HepG2 (cell line): ENCODE data around the gene LCE2A. TPM values are rescaled to one million over a fixed set of nuclear protein-coding genes. Genes with fewer than 3 reads are reported as not detected.

Experiments used
- AGO2 ChIP-seq: fragments of 200-400 bp; formaldehyde crosslinking; optimal IDR thresholded peaks from 2 replicates; pipeline ENCODE3; 2017; ENCODE audit warnings: mild to moderate bottlenecking, low read depth, low read length, moderate library complexity
- ATRX ChIP-seq: sonication (generic); formaldehyde crosslinking; IDR thresholded peaks from 2 replicates; pipeline ENCODE4 v1.4.0; 2020; ENCODE audit warnings: missing genetic modification reagents, borderline replicate concordance
- GABPB1 ChIP-seq: IDR thresholded peaks from 2 replicates; pipeline ENCODE4 v1.6.1; 2016; ENCODE audit warnings: mild to moderate bottlenecking, missing genetic modification reagents, moderate library complexity, missing compliant biosample characterization
- KDM5A ChIP-seq: fragments of 200-600 bp; sonication (generic); IDR thresholded peaks from 2 replicates; pipeline ENCODE4 v1.7.0; 2018; ENCODE audit warnings: antibody characterized with exemption, mild to moderate bottlenecking, low read length, borderline replicate concordance
- KLF13 ChIP-seq: sonication (generic); formaldehyde crosslinking; IDR thresholded peaks from 2 replicates; pipeline ENCODE4 v1.4.0; 2020; ENCODE audit warnings: mild to moderate bottlenecking, missing genetic modification reagents
- NFIC ChIP-seq: IDR thresholded peaks from 2 replicates; pipeline ENCODE4 v1.6.1; 2012; ENCODE audit warnings: mild to moderate bottlenecking, low read length, inconsistent platforms
- TCF12 ChIP-seq, 2 experiments: fragments of 450-650 bp in 1 of 2; sonication (generic) in 1 of 2; formaldehyde crosslinking in 1 of 2; IDR thresholded peaks; 2 replicates each; pipeline versions ENCODE4 v1.6.1 to v1.8.0; 2017 to 2022; ENCODE audit warnings: antibody characterized with exemption in 1 of 2, mild to moderate bottlenecking in 1 of 2, missing genetic modification reagents in 1 of 2, moderate library complexity in 1 of 2
- YEATS2 ChIP-seq: sonication (generic); formaldehyde crosslinking; IDR thresholded peaks from 2 replicates; pipeline ENCODE4 v1.4.0; 2020; ENCODE audit warnings: missing genetic modification reagents, borderline replicate concordance
- ZNF264 ChIP-seq: sonication (generic); formaldehyde crosslinking; IDR thresholded peaks from 2 replicates; pipeline ENCODE4 v1.4.0; 2020; ENCODE audit warnings: missing genetic modification reagents
- ZNF713 ChIP-seq: sonication (generic); formaldehyde crosslinking; IDR thresholded peaks from 2 replicates; pipeline ENCODE4 v1.4.0; 2020; ENCODE audit warnings: mild to moderate bottlenecking, missing genetic modification reagents
- polyA plus RNA-seq, 8 experiments: library from polyadenylated mRNA; depleted of rRNA in 3 of 8; stranded (reverse) in 7 of 8; unstranded in 1 of 8; fragments of >200 nt; fragmentation: Illumina TruSeq in 4 of 8; extraction: Trizol in 4 of 8; gene quantifications; 2 replicates each; pipeline versions ENCODE4 v1.2.1 to v1.2.3, GENCODE V29; 2011 to 2016; ENCODE audit warnings: low read depth in 4 of 8, missing spikeins in 1 of 8, mixed read lengths in 1 of 8; ENCODE audit not compliant: insufficient read depth in 1 of 8
- total RNA-seq, 5 experiments: library from RNA; depleted of rRNA; stranded (reverse); fragments of >200 nt; fragmentation: Illumina TruSeq; extraction: Trizol; gene quantifications; 2 replicates each; pipeline ENCODE4 v1.2.3, GENCODE V29; 2016; ENCODE audit warnings: low read depth in 1 of 5
- TF ChIP-seq, protein P1 (sequence below): sonication (generic); formaldehyde crosslinking; IDR thresholded peaks from 2 replicates; pipeline ENCODE4 v1.4.0; 2020; ENCODE audit warnings: mild to moderate bottlenecking, missing genetic modification reagents
- TF ChIP-seq, protein P2 (sequence below): sonication (generic); formaldehyde crosslinking; IDR thresholded peaks from 2 replicates; pipeline ENCODE4 v1.4.0; 2020; ENCODE audit warnings: mild to moderate bottlenecking, missing genetic modification reagents
- TF ChIP-seq, protein P3 (sequence below): sonication (generic); formaldehyde crosslinking; IDR thresholded peaks from 2 replicates; pipeline ENCODE4 v1.5.1; 2020; ENCODE audit warnings: mild to moderate bottlenecking, moderate library complexity, missing genetic modification reagents
- TF ChIP-seq, protein P4 (sequence below): sonication (generic); formaldehyde crosslinking; IDR thresholded peaks from 2 replicates; pipeline ENCODE4 v1.5.0; 2020; ENCODE audit warnings: mild to moderate bottlenecking, low read depth, missing genetic modification reagents, borderline replicate concordance
- TF ChIP-seq, protein P5 (sequence below): sonication (generic); formaldehyde crosslinking; IDR thresholded peaks from 2 replicates; pipeline ENCODE4 v1.5.0; 2020; ENCODE audit warnings: mild to moderate bottlenecking, missing genetic modification reagents
- TF ChIP-seq, protein P6 (sequence below): IDR thresholded peaks from 2 replicates; pipeline ENCODE4 v1.6.1; 2016; ENCODE audit warnings: low read depth, control low read depth

Gene LCE2A
- total and polyA plus RNA-seq, 2 of the 13 experiments (the other 11 are each of a cell fraction or from before 2014, with no cell fraction given): not detected

DNA sequence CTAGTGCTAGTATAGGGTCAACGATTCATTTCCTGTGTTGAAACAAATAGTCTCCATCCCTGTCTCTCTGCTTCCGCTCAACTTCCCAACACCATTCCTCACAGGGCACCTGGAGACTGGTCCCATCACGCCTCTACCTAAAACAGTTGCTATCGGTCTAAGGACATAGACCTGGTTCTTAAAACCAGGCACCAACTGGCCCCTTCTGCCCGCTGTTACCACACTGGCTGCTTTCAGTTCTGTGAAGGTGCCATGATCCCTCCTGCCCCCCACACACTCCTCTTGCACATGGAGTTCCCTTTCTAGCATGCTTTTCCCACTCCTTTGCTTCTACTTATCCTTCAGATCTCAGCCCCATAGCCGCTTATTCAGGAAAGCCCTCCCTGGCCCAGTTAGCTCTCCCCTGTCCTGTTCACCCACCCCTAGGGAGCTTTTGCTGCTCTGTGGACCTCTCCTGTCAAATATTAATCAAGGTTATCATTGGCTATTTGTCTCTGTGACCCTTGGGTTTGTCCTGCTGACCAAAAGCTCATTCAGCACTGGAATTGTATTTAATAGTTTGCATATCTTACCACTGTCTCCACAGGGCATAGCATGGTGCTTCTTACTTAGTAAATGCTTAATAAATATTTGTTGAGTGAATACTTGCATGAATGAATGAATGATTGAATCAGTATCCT, 47.8 kb downstream of the LCE2A start (continued):
- TF ChIP-seq AGO2: no peak
- no peak for TF ChIP-seq NFIC
- TF ChIP-seq, protein P1, sequence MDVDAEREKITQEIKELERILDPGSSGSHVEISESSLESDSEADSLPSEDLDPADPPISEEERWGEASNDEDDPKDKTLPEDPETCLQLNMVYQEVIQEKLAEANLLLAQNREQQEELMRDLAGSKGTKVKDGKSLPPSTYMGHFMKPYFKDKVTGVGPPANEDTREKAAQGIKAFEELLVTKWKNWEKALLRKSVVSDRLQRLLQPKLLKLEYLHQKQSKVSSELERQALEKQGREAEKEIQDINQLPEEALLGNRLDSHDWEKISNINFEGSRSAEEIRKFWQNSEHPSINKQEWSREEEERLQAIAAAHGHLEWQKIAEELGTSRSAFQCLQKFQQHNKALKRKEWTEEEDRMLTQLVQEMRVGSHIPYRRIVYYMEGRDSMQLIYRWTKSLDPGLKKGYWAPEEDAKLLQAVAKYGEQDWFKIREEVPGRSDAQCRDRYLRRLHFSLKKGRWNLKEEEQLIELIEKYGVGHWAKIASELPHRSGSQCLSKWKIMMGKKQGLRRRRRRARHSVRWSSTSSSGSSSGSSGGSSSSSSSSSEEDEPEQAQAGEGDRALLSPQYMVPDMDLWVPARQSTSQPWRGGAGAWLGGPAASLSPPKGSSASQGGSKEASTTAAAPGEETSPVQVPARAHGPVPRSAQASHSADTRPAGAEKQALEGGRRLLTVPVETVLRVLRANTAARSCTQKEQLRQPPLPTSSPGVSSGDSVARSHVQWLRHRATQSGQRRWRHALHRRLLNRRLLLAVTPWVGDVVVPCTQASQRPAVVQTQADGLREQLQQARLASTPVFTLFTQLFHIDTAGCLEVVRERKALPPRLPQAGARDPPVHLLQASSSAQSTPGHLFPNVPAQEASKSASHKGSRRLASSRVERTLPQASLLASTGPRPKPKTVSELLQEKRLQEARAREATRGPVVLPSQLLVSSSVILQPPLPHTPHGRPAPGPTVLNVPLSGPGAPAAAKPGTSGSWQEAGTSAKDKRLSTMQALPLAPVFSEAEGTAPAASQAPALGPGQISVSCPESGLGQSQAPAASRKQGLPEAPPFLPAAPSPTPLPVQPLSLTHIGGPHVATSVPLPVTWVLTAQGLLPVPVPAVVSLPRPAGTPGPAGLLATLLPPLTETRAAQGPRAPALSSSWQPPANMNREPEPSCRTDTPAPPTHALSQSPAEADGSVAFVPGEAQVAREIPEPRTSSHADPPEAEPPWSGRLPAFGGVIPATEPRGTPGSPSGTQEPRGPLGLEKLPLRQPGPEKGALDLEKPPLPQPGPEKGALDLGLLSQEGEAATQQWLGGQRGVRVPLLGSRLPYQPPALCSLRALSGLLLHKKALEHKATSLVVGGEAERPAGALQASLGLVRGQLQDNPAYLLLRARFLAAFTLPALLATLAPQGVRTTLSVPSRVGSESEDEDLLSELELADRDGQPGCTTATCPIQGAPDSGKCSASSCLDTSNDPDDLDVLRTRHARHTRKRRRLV (CRISPR knock-in tag): no peak
- no peak for TF ChIP-seq ZNF264 (CRISPR knock-in tag)
- TF ChIP-seq, protein P2, sequence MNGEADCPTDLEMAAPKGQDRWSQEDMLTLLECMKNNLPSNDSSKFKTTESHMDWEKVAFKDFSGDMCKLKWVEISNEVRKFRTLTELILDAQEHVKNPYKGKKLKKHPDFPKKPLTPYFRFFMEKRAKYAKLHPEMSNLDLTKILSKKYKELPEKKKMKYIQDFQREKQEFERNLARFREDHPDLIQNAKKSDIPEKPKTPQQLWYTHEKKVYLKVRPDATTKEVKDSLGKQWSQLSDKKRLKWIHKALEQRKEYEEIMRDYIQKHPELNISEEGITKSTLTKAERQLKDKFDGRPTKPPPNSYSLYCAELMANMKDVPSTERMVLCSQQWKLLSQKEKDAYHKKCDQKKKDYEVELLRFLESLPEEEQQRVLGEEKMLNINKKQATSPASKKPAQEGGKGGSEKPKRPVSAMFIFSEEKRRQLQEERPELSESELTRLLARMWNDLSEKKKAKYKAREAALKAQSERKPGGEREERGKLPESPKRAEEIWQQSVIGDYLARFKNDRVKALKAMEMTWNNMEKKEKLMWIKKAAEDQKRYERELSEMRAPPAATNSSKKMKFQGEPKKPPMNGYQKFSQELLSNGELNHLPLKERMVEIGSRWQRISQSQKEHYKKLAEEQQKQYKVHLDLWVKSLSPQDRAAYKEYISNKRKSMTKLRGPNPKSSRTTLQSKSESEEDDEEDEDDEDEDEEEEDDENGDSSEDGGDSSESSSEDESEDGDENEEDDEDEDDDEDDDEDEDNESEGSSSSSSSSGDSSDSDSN (CRISPR knock-in tag): no peak
- TF ChIP-seq TCF12 (IDR thresholded peaks at IDR 0.05): no peak
- no peak for TF ChIP-seq TCF12 (CRISPR knock-in tag; IDR thresholded peaks at IDR 0.05)
- no peak for TF ChIP-seq GABPB1 (CRISPR knock-in tag)
- TF ChIP-seq YEATS2: no peak
- TF ChIP-seq, protein P3, sequence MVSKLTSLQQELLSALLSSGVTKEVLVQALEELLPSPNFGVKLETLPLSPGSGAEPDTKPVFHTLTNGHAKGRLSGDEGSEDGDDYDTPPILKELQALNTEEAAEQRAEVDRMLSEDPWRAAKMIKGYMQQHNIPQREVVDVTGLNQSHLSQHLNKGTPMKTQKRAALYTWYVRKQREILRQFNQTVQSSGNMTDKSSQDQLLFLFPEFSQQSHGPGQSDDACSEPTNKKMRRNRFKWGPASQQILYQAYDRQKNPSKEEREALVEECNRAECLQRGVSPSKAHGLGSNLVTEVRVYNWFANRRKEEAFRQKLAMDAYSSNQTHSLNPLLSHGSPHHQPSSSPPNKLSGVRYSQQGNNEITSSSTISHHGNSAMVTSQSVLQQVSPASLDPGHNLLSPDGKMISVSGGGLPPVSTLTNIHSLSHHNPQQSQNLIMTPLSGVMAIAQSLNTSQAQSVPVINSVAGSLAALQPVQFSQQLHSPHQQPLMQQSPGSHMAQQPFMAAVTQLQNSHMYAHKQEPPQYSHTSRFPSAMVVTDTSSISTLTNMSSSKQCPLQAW: 0 out of 2 replicates have a peak, but pooled peaks have one; percentile 14
- TF ChIP-seq ATRX (CRISPR knock-in tag): no peak
- TF ChIP-seq, protein P4, sequence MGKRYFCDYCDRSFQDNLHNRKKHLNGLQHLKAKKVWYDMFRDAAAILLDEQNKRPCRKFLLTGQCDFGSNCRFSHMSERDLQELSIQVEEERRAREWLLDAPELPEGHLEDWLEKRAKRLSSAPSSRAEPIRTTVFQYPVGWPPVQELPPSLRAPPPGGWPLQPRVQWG (CRISPR knock-in tag): no peak
- TF ChIP-seq, protein P5, sequence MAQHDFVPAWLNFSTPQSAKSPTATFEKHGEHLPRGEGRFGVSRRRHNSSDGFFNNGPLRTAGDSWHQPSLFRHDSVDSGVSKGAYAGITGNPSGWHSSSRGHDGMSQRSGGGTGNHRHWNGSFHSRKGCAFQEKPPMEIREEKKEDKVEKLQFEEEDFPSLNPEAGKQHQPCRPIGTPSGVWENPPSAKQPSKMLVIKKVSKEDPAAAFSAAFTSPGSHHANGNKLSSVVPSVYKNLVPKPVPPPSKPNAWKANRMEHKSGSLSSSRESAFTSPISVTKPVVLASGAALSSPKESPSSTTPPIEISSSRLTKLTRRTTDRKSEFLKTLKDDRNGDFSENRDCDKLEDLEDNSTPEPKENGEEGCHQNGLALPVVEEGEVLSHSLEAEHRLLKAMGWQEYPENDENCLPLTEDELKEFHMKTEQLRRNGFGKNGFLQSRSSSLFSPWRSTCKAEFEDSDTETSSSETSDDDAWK (CRISPR knock-in tag): no peak
- no peak for TF ChIP-seq ZNF713 (CRISPR knock-in tag)
- TF ChIP-seq, protein P6, sequence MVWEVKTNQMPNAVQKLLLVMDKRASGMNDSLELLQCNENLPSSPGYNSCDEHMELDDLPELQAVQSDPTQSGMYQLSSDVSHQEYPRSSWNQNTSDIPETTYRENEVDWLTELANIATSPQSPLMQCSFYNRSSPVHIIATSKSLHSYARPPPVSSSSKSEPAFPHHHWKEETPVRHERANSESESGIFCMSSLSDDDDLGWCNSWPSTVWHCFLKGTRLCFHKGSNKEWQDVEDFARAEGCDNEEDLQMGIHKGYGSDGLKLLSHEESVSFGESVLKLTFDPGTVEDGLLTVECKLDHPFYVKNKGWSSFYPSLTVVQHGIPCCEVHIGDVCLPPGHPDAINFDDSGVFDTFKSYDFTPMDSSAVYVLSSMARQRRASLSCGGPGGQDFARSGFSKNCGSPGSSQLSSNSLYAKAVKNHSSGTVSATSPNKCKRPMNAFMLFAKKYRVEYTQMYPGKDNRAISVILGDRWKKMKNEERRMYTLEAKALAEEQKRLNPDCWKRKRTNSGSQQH (CRISPR knock-in tag): no peak
- TF ChIP-seq KLF13 (CRISPR knock-in tag): no peak
- no peak for TF ChIP-seq KDM5A
